NT2/D1 (cell line): ENCODE measurements around the gene ACSM3.
A peak's percentile ranks its signal among the peaks of the same experiment; 100 is the strongest.

ENCODE experiments used
- DNase-seq: peaks from one replicate; pipeline ENCODE4 v3.0.0-alpha.2; 2011; ENCODE audit warnings: low read depth, low spot score
- H3K27me3 ChIP-seq: 2 replicates; pipeline ENCODE4 v1.6.0; 2011; ENCODE audit warnings: mild to moderate bottlenecking; ENCODE audit not compliant: insufficient read length, insufficient read depth
- H3K36me3 ChIP-seq: 2 replicates; pipeline ENCODE4 v1.6.1; 2011; ENCODE audit warnings: mild to moderate bottlenecking, low read length, mixed read lengths; ENCODE audit not compliant: insufficient read depth, insufficient read length
- H3K4me1 ChIP-seq: 2 replicates; pipeline ENCODE4 v1.5.1; 2011; ENCODE audit not compliant: insufficient read depth, insufficient read length
- H3K4me3 ChIP-seq: 2 replicates; pipeline ENCODE4 v1.5.1; 2011; ENCODE audit warnings: low read depth; ENCODE audit not compliant: insufficient read length
- H3K9ac ChIP-seq: 2 replicates; pipeline ENCODE4 v1.6.0; 2011; ENCODE audit warnings: low read depth; ENCODE audit not compliant: insufficient read length
- H3K9me3 ChIP-seq: 2 replicates; pipeline ENCODE4 v1.5.1; 2011; ENCODE audit warnings: mild to moderate bottlenecking, low read length; ENCODE audit not compliant: insufficient read depth
- SUZ12 ChIP-seq: IDR thresholded peaks from 2 replicates; pipeline ENCODE4 v1.6.1; 2011; ENCODE audit not compliant: insufficient read length, insufficient read depth; ENCODE audit errors: extremely low read depth
- YY1 ChIP-seq: IDR thresholded peaks from 2 replicates; pipeline ENCODE4 v1.6.1; 2011; ENCODE audit not compliant: insufficient read length, insufficient read depth
- ZNF274 ChIP-seq: IDR thresholded peaks from 2 replicates; pipeline ENCODE4 v1.6.1; 2011; ENCODE audit warnings: mild to moderate bottlenecking, low read depth, low read length

The ACSM3 gene

GRCh38 chr16:20734782-20735181 lies 29.0 kb upstream of the ACSM3 start:
- no peaks in the 10 kb centered on the region for H3K27me3 ChIP-seq
- no peak for DNase-seq
- H3K4me3 ChIP-seq: no peak overlapping the region
- no peaks in the 10 kb centered on the region for H3K9me3 ChIP-seq
- TF ChIP-seq SUZ12: no peak
- TF ChIP-seq YY1: no peak
- no peak for TF ChIP-seq ZNF274
- peaks cover under 1% of the 10 kb centered on the region for H3K4me1 ChIP-seq
- H3K36me3 ChIP-seq: peaks cover 53% of the 10 kb centered on the region
- no peak overlapping the region for H3K9ac ChIP-seq

- Histone ChIP-seq H3K36me3 (peaks cover 59% of the 10 kb centered on the region), H3K9me3 (no peaks in the 10 kb centered on the region), H3K4me1 (peaks cover 5% of the 10 kb centered on the region), H3K4me3 (no peak overlapping the region), H3K9ac (no peak overlapping the region), H3K27me3 (no peaks in the 10 kb centered on the region)
- TF ChIP-seq ZNF274: no peak
- TF ChIP-seq SUZ12: no peak
- no peak for TF ChIP-seq YY1
- DNase-seq: no peak
Measured at GRCh38 chr16:20735490-20735889, 28.3 kb upstream of the ACSM3 start.

- peaks cover 49% of the 10 kb centered on the region for H3K36me3 ChIP-seq
- H3K4me3 ChIP-seq: peak overlapping the region; percentile 100
- TF ChIP-seq ZNF274 (no peak), YY1 (no peak), SUZ12 (no peak)
- H3K9me3 ChIP-seq: no peaks in the 10 kb centered on the region
- no peak for DNase-seq
- no peaks in the 10 kb centered on the region for H3K27me3 ChIP-seq
- peak overlapping the region; percentile 89 for H3K9ac ChIP-seq
- H3K4me1 ChIP-seq: peaks cover 5% of the 10 kb centered on the region
Measured at GRCh38 chr16:20740007-20740883, 23.6 kb upstream of the ACSM3 start.

- Histone ChIP-seq H3K9me3 (no peaks in the 10 kb centered on the region), H3K4me1 (peaks cover 5% of the 10 kb centered on the region), H3K4me3 (peak overlapping the region; percentile 100), H3K9ac (peak overlapping the region; percentile 100), H3K36me3 (peaks cover 41% of the 10 kb centered on the region), H3K27me3 (no peaks in the 10 kb centered on the region)
- peak; percentile 71 for DNase-seq
- no peak for TF ChIP-seq YY1
- TF ChIP-seq ZNF274: no peak
- TF ChIP-seq SUZ12: no peak
Measured at GRCh38 chr16:20740901-20741521, 22.8 kb upstream of the ACSM3 start.

- no peaks in the 10 kb centered on the region for H3K27me3 ChIP-seq
Measured at GRCh38 chr16:20741554-20742285, 22.1 kb upstream of the ACSM3 start, which contains the start of gene THUMPD1. Gene THUMPD1 (minus strand): TSS chr16:20741818. CDS start chr16:20741739, 79 bp downstream.

GRCh38 chr16:20743591-20743990 lies 20.2 kb upstream of the ACSM3 start:
- peaks cover 5% of the 10 kb centered on the region for H3K4me1 ChIP-seq
- no peak for DNase-seq
- no peak overlapping the region for H3K4me3 ChIP-seq
- no peaks in the 10 kb centered on the region for H3K27me3 ChIP-seq
- peaks cover 14% of the 10 kb centered on the region; the same call in 1 of the 2 replicates for H3K9me3 ChIP-seq
- TF ChIP-seq SUZ12 (no peak), YY1 (no peak), ZNF274 (no peak)
- peaks cover 15% of the 10 kb centered on the region for H3K36me3 ChIP-seq
- no peak overlapping the region for H3K9ac ChIP-seq

More at GRCh38 chr16:20741554-20742285, 22.1 kb upstream of the ACSM3 start, which contains the start of gene THUMPD1:
- peaks cover 5% of the 10 kb centered on the region for H3K4me1 ChIP-seq
- peak within 1 kb of the TSS; percentile 100 for H3K9ac ChIP-seq
- peaks cover 34% of the 10 kb centered on the region for H3K36me3 ChIP-seq
- H3K4me3 ChIP-seq: peak within 1 kb of the TSS; percentile 100
- TF ChIP-seq ZNF274 (no peak), YY1 (no peak), SUZ12 (no peak)
- 0 out of 2 replicates have a peak, but pooled peaks cover 2% of the 10 kb centered on the region for H3K9me3 ChIP-seq
- peak; percentile 97 for DNase-seq
